DMS153 (cell line): ENCODE results near the gene SARDH.
A peak's percentile ranks its signal among the peaks of the same experiment; 100 is the strongest.
"Not testable (repeated sequence)": the region's sequence is repeated elsewhere in the genome, so short reads cannot be mapped to it uniquely, and the experiment has no call there.

Experiments
- DNase-seq: peaks from one replicate; lab custom pipeline; 2025; lab: John Stamatoyannopoulos, UW

Gene SARDH

GRCh38 chr9:133760713-133761290 lies 22.6 kb upstream of the SARDH start:
- DNase-seq, result no peak

- DNase-seq, result no peak
Measured at GRCh38 chr9:133759946-133760345, 21.8 kb upstream of the SARDH start.

DNA sequence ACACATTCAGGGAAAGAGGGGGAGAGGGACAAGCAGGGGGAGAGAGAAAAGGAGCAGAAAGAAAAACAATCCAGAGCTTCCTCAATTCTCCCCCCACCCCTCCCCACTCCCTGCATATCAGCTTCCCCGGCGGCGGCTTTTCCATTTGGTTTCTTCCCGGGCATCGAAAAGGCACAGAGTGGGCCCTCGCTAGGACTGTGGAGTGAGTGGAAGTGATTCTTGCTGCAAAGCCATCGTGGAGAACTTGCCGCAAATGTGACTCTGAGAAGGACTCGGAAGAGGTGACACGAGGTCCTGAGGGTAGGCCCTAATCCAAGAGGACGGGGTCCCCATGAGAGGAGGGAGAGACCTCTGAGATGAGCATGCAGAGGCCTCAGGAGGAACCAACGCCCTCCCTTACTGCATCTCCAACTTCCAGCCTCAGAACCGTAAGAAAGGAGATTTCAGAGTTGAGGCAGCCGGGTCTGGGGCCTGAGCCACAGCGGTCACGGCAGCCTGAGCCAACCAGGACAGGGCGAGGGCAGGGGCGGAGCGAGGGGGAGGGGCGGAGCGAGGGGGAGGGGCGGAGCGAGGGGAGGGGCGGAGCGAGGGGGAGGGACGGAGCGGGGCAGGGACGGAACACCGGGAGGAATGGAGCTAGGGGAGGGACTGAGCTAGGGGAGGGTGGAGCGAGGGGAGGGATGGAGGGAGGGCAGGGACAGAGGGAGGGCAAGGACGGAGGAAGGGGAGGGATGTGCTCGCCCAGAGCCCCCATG lies 21.2 kb upstream of the SARDH start:
- DNase-seq, result no peak

- no peak for DNase-seq
Measured at GRCh38 chr9:133758228-133758627, 20.1 kb upstream of the SARDH start.

- no peak for DNase-seq
Measured at GRCh38 chr9:133754688-133755227, 16.6 kb upstream of the SARDH start.

DNA sequence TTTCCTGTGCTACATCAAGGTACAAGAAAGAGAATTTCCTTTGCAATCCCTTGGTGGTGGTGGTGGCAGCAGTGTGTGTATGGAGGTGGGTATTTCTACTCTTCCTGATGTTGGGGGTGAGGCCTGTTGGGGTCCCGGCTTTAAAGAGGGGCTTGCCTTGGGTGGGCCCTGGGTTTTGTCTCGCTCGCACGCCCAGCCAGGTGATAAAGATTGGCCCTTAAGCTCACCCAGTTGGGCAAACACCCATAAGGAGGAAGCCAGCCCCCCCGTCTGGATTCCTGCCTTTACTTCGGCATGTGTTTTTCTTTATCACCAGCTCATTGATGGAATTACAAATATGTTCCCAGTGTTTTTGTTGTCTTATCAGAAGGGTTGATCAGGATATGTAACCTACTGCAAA lies 16.0 kb upstream of the SARDH start:
- DNase-seq, result no peak

DNA sequence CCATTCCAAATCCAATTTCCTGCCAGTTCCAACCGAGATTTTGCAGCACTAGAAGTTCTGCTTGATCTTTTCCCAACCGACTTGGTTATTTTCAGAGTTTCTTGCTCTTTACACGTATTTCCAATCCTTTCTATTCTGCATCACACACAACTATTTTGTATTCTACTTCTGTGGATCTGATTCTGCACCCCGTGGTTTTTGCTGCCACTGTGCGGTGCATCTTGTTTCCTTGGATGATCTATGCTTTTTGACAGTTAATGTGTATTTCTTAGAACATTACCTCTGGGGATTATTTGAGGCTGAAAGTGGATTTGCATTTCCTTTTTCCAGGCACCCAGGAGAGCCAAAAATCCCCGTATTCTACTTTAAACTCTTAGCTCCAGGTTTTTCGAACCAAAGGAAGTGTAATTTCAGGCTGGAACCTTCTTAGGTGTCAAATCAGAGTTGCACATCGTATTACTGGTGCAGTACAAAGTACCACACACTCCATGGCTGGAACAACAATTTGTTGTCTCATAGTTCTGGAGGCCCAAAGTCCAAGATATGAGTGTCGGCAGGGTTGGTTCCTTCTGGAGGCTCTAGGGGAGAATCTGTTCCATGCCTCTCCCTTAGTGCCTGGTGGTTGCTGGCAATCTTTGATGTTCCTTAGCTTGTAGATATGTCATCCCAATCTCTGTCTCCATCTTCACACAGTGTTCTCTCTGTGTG lies 14.7 kb upstream of the SARDH start:
- DNase-seq, result no peak

- no peak for DNase-seq
Measured at GRCh38 chr9:133750982-133751649, 13.0 kb upstream of the SARDH start.

DNA sequence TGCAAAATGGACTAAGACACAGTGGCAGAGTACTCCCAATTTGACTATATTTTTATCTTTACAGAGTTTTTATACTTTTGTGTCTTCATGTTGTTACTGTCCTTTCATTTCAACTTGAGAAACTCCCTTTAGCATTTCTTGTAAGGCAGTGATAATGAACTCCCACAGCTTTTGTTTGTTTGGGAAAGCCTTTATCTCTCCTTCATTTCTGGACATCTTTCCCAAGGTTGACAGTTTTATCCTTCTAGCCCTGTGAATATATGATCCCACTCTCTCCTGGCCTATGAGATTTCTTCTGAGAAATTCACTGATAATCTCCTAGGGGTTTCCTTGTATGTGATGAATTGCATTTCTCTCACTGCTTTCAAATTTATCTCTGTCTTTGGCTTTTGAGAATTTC lies 9.2 kb upstream of the SARDH start:
- no peak for DNase-seq

DNA sequence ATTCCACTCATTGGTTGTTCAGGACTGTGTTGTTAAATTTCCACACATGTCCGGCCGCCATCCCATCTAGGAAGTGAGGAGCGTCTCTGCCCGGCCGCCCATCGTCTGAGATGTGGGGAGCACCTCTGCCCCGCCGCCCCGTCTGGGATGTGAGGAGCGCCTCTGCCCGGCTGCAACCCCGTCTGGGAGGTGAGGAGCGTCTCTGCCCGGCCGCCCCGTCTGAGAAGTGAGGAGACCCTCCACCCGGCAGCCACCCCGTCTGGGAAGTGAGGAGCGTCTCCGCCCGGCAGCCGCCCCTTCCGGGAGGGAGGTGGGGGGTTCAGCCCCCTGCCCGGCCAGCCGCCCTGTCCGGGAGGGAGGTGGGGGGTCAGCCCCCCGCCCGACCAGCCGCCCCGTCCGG lies 6.4 kb upstream of the SARDH start:
- DNase-seq, result not testable (repeated sequence)

DNA sequence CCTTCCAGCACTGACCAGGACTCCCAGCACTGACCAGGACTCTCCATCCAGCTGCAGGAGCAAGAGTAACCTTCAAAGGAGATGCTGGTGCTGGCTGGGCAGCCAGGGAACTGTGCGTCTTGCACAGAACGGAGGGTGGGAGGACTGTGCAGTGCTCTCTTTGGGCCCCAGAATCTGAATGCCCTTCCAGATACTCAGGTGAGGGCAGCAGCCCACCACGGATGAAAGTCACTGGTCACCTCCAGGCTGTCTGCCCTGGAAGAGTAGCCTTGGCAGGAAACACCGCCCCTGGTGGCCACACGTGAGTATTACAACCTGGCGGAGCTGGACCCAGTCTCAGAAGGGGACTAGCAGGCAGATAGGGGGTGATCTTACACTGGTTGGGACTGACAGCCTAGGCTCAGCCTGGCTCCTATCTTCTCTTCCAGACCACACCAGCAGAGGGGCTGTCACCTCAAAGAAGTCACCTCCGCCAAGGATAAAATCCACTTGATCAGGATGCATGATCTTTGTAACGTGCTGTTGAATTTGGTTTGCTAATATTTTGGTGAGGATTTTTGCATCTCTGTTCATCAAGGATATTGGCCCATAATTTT lies 4.8 kb upstream of the SARDH start:
- DNase-seq, result peak; percentile 56

DNA sequence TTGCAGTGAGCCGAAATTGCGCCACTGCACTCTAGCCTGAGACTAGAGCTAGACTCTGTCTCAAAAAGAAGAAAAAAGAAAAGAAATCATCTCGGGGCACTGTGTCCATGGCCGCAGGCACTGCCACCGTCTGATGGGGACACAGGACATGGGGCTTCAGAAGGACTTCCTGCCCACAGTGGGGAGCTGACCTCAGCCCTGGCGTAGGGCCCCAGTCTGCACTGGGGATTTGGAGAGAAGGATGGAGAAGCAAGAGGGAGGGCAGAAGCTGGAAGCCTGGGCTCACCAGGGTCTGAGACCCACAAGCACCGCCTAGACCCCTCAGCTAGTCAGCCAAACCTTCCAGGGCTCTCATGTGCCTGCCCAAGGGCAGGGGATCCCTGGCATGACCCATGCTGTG lies 4.1 kb upstream of the SARDH start:
- no peak for DNase-seq

GRCh38 chr9:133741716-133742115 lies 3.6 kb upstream of the SARDH start:
- no peak for DNase-seq

- DNase-seq, result no peak
Measured at GRCh38 chr9:133740911-133741310, 2.8 kb upstream of the SARDH start.

- no peak for DNase-seq
Measured at GRCh38 chr9:133739408-133740280, 1.5 kb upstream of the SARDH start.

DNA sequence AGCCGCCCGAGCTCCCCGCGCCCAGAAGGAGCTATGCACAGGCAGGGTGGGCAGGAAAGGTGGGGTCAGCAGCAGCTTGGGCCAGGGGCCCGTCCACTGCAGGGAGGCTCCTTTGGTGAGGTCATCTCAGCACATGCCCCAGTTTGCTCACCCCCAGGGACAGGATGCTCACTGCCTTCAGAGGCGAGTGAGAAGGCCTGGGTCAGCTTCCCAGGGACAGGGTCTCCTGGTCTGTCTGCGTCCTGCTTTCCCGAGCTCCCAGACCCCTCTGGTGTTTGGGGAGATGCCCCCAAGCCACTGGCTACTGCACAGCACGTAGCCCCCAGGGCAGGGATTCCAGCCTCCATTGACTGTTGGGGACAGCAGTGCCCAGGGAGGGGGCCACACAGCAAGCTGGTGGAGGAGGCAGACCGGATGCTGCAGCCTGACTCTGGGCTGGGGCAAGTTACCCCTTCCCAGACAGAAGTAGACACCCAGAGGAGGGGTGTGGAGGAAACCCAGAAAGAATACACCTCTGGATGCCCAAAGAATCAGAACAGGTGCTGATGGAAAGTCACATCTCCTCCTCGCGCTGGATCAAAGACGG lies 581 bp upstream of the SARDH start:
- DNase-seq, result no peak

DNA sequence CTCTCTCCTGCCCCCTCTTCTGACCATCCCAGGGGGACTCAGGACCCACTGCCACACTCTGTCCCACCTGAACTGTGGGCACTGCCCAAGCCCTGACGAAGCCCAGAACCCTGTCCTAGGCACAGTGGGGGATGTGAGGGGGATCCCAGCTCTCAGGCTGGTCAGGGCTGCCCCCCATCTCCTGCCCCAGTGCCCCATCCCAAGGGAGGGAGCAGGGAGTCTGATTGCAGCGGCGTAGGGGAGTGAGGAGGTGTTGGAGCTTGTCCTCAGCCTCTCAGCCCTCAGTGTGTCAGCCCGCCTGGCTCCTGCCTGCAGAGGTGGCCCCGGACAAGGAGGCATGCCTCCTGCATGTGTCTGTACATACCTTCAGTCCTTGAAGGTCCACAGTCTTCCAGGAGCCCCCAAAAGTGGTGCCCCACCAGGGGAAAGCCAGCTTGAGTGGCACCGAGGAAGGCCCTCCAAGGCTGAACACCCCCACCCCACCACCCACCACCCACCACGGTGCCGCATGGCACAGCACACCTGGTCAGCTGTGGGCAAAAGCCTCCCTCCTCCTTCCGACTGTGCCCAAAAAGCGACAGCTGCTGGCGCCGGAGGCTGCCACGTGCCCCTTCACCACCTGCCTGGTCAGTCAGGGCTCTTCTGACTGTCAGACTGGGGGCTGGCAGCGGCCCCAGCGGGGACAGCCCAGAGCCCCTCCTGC lies 930 bp downstream of the SARDH start:
- no peak for DNase-seq

DNA sequence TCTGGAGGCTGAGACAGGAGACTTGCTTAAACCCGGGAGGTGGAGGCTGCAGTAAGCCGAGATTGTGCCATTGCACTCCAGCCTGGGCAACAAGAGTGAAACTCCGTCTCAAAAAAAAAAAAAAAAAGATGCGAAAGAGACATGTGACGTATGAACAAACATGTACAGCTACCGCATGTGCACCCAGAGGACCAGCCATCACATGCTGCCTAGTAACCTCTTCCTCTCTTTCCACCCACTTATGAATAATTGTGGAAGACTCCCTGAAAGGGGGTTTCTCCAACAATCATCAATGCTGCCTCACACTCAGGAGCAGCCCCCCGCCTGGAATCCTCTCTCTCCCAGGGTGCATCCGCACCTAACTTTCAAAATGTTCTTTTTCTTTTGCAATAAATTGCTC lies 2.2 kb downstream of the SARDH start:
- DNase-seq, result no peak

GRCh38 chr9:133735415-133735775 lies 2.8 kb downstream of the SARDH start:
- DNase-seq, result no peak
